Activated naive CD4-positive, alpha-beta T cell treated with anti-CD3 and anti-CD28 coated beads, Interleukin-2, amount 50 U/mL, for 72 hours (primary cell): ENCODE results near the gene WASL. TPM values are rescaled to one million over a fixed set of nuclear protein-coding genes. Genes with fewer than 3 reads are reported as not detected.

Experiments
- ATAC-seq, 2 donors: fragments of 150-1000 bp; cut with Tn5 transposase; 2 replicates each; pipeline ENCODE4 v1.10.0; 2021; ENCODE audit warnings: mild to moderate bottlenecking in 2 of 2, moderate library complexity in 2 of 2
- DNase-seq, 2 donors: peaks; one replicate each; pipeline ENCODE4 v3.0.0; 2021 to 2022; ENCODE audit warnings: low spot score in 2 of 2
- H3K27ac Mint-ChIP-seq, 2 donors: one replicate each; pipeline ENCODE4 v1.8.0; 2022; ENCODE audit warnings: mild to moderate bottlenecking in 2 of 2, mixed read lengths in 2 of 2
- H3K36me3 Mint-ChIP-seq, 2 donors: one replicate each; pipeline ENCODE4 v1.8.0; 2022; ENCODE audit warnings: mixed read lengths in 2 of 2
- H3K9me3 Mint-ChIP-seq, 2 donors: one replicate each; pipeline ENCODE4 v1.8.0; 2022; ENCODE audit warnings: mixed read lengths in 2 of 2
- total RNA-seq, 2 donors: library from RNA; stranded (reverse); gene quantifications; one replicate each; pipeline ENCODE4 v1.2.3, GENCODE V29; 2022

Gene WASL
- total RNA-seq, 2 donors from 2014 or later, result 5.3 to 7.8 TPM

- H3K9me3 Mint-ChIP-seq, result no peaks in the 10 kb centered on the region
- no peaks in the 10 kb centered on the region for H3K36me3 Mint-ChIP-seq
- H3K27ac Mint-ChIP-seq, result no peak overlapping the region
- ATAC-seq (no peak), DNase-seq (no peak)
Observed at GRCh38 chr7:123773481-123773880, 24.7 kb upstream of the WASL start.

- no peak for ATAC-seq
- Mint-ChIP-seq H3K36me3 (no peaks in the 10 kb centered on the region), H3K27ac (no peak overlapping the region), H3K9me3 (no peaks in the 10 kb centered on the region)
- no peak for DNase-seq
Observed at GRCh38 chr7:123772652-123773051, 23.8 kb upstream of the WASL start.

- ATAC-seq (no peak), DNase-seq (no peak)
- H3K27ac Mint-ChIP-seq, result no peak overlapping the region
- H3K36me3 Mint-ChIP-seq, result no peaks in the 10 kb centered on the region
- no peaks in the 10 kb centered on the region for H3K9me3 Mint-ChIP-seq
Observed at GRCh38 chr7:123771846-123772245, 23.0 kb upstream of the WASL start.

GRCh38 chr7:123771256-123771655 is 22.5 kb upstream of the WASL start:
- Mint-ChIP-seq H3K36me3 (no peaks in the 10 kb centered on the region), H3K27ac (no peak overlapping the region), H3K9me3 (no peaks in the 10 kb centered on the region)
- DNase-seq (no peak), ATAC-seq (no peak)

GRCh38 chr7:123770378-123770777 is 21.6 kb upstream of the WASL start:
- DNase-seq, result peak in 1 of 2 donors; percentile 13
- no peaks in the 10 kb centered on the region for H3K9me3 Mint-ChIP-seq
- peak overlapping the region; percentile 16 to 41 for H3K27ac Mint-ChIP-seq
- H3K36me3 Mint-ChIP-seq, result no peaks in the 10 kb centered on the region
- ATAC-seq, result peak; percentile 91 to 100

GRCh38 chr7:123769371-123769770 is 20.6 kb upstream of the WASL start:
- no peaks in the 10 kb centered on the region for H3K36me3 Mint-ChIP-seq
- DNase-seq (no peak), ATAC-seq (no peak)
- H3K27ac Mint-ChIP-seq, result no peak overlapping the region
- no peaks in the 10 kb centered on the region for H3K9me3 Mint-ChIP-seq

- DNase-seq (no peak), ATAC-seq (no peak)
- H3K27ac Mint-ChIP-seq, result no peak overlapping the region
- peaks cover 5% of the 10 kb centered on the region in 2 donors for H3K9me3 Mint-ChIP-seq
- peaks cover 7% of the 10 kb centered on the region in 2 donors for H3K36me3 Mint-ChIP-seq
Observed at GRCh38 chr7:123768493-123768892, 19.7 kb upstream of the WASL start.

- ATAC-seq (no peak), DNase-seq (no peak)
- H3K27ac Mint-ChIP-seq, result no peak overlapping the region
- H3K36me3 Mint-ChIP-seq, result peaks cover 12 to 19% of the 10 kb centered on the region in 2 donors
- peaks cover 8 to 11% of the 10 kb centered on the region in 2 donors for H3K9me3 Mint-ChIP-seq
Observed at GRCh38 chr7:123763191-123763661, 14.4 kb upstream of the WASL start.

- DNase-seq, result no peak
- no peak overlapping the region for H3K27ac Mint-ChIP-seq
- ATAC-seq, result no peak
- peaks cover 8 to 11% of the 10 kb centered on the region in 2 donors for H3K9me3 Mint-ChIP-seq
- H3K36me3 Mint-ChIP-seq, result peaks cover 12 to 19% of the 10 kb centered on the region in 2 donors
Observed at GRCh38 chr7:123761729-123762128, 12.9 kb upstream of the WASL start.

- DNase-seq, result no peak
- Mint-ChIP-seq H3K27ac (no peak overlapping the region), H3K36me3 (peaks cover 0 to 5% of the 10 kb centered on the region in 2 donors), H3K9me3 (peaks cover 0 to 2% of the 10 kb centered on the region in 2 donors)
- no peak for ATAC-seq
Observed at GRCh38 chr7:123757095-123757494, 8.3 kb upstream of the WASL start.

- Mint-ChIP-seq H3K36me3 (no peaks in the 10 kb centered on the region), H3K9me3 (no peaks in the 10 kb centered on the region), H3K27ac (no peak overlapping the region)
- DNase-seq (no peak), ATAC-seq (peak in 1 of 2 donors; percentile 38)
Observed at GRCh38 chr7:123755338-123755737, 6.5 kb upstream of the WASL start.

GRCh38 chr7:123754271-123754871 is 5.6 kb upstream of the WASL start:
- ATAC-seq (no peak), DNase-seq (no peak)
- no peaks in the 10 kb centered on the region for H3K9me3 Mint-ChIP-seq
- H3K27ac Mint-ChIP-seq, result no peak overlapping the region
- peaks cover 0 to 3% of the 10 kb centered on the region in 2 donors for H3K36me3 Mint-ChIP-seq

- ATAC-seq, result no peak
Observed at GRCh38 chr7:123752534-123752933, 3.7 kb upstream of the WASL start.

GRCh38 chr7:123751821-123752220 is 3.0 kb upstream of the WASL start:
- H3K9me3 Mint-ChIP-seq, result no peaks in the 10 kb centered on the region

More at GRCh38 chr7:123752534-123752933, 3.7 kb upstream of the WASL start:
- peaks cover 0 to 14% of the 10 kb centered on the region in 2 donors for H3K36me3 Mint-ChIP-seq
- H3K9me3 Mint-ChIP-seq, result no peaks in the 10 kb centered on the region
- H3K27ac Mint-ChIP-seq, result no peak overlapping the region
- DNase-seq, result no peak

GRCh38 chr7:123750389-123751230 is 1.8 kb upstream of the WASL start:
- Mint-ChIP-seq H3K27ac (no peak overlapping the region), H3K36me3 (peaks cover 12 to 21% of the 10 kb centered on the region in 2 donors), H3K9me3 (no peaks in the 10 kb centered on the region)
- DNase-seq (no peak), ATAC-seq (no peak)

More at GRCh38 chr7:123751821-123752220, 3.0 kb upstream of the WASL start:
- H3K36me3 Mint-ChIP-seq, result peaks cover 2 to 21% of the 10 kb centered on the region in 2 donors
- ATAC-seq, result no peak
- H3K27ac Mint-ChIP-seq, result no peak overlapping the region
- DNase-seq, result no peak

- DNase-seq (no peak), ATAC-seq (peak; percentile 23 to 29)
- H3K36me3 Mint-ChIP-seq, result peaks cover 12 to 21% of the 10 kb centered on the region in 2 donors
- peak overlapping the region; percentile 88 to 93 for H3K27ac Mint-ChIP-seq
- H3K9me3 Mint-ChIP-seq, result no peaks in the 10 kb centered on the region
Observed at GRCh38 chr7:123749537-123749857, 694 bp upstream of the WASL start.

GRCh38 chr7:123748171-123748733 is 551 bp downstream of the WASL start:
- DNase-seq (peak in 1 of 2 donors; percentile 31), ATAC-seq (peak; percentile 11 to 25)
- peaks cover 12 to 21% of the 10 kb centered on the region in 2 donors for H3K36me3 Mint-ChIP-seq
- no peaks in the 10 kb centered on the region for H3K9me3 Mint-ChIP-seq
- peak overlapping the region; percentile 88 to 94 for H3K27ac Mint-ChIP-seq
